PC-9 (cell line): ENCODE measurements around the gene CYB5B. TPM values are rescaled to one million over a fixed set of nuclear protein-coding genes. Genes with fewer than 3 reads are reported as not detected.

Source experiments
- BruUV-seq: library from RNA; stranded (reverse); fragments of 400-500 nt; replicated peaks from 2 replicates; lab custom pipeline; 2021; lab: Mats Ljungman, UMichigan
- CTCF ChIA-PET: fragments of 300-600 bp; sonication (Branson Sonifier 250); formaldehyde crosslinking; loops from one replicate; lab custom pipeline; 2022; ENCODE audit warnings: antibody characterized with exemption; lab: Charles Lee
- POLR2A ChIA-PET: fragments of 300-600 bp; sonication (Branson Sonifier 250); formaldehyde crosslinking; loops from one replicate; lab custom pipeline; 2022; ENCODE audit warnings: antibody characterized with exemption; ENCODE audit not compliant: unreplicated experiment; lab: Charles Lee
- DNase-seq, 2 experiments: peaks; one replicate each; pipeline versions ENCODE4 v3.0.0 to v3.0.0-alpha.2; 2015 to 2022; ENCODE audit warnings: mixed read lengths in 1 of 2
- H2AFZ ChIP-seq: fragments of 200-600 bp; sonication (generic); 2 replicates; pipeline ENCODE4 v1.8.1; 2017; ENCODE audit warnings: antibody characterized with exemption
- H3F3A ChIP-seq: fragments of 200-600 bp; sonication (generic); 2 replicates; pipeline ENCODE4 v1.8.1; 2017; ENCODE audit warnings: antibody characterized with exemption, mild to moderate bottlenecking, low read depth; ENCODE audit not compliant: insufficient read depth
- H3K27ac ChIP-seq: fragments of 200-600 bp; sonication (generic); 2 replicates; pipeline ENCODE4 v1.6.1; 2016; ENCODE audit warnings: mixed run types
- H3K27me3 ChIP-seq: fragments of 200-600 bp; sonication (generic); 2 replicates; pipeline ENCODE4 v1.6.1; 2016; ENCODE audit warnings: low read depth, mixed run types; ENCODE audit not compliant: insufficient read depth
- H3K36me3 ChIP-seq: fragments of 200-600 bp; sonication (generic); 2 replicates; pipeline ENCODE4 v1.6.1; 2016; ENCODE audit warnings: low read depth, mixed run types
- H3K4me1 ChIP-seq: fragments of 200-600 bp; sonication (generic); replicated peaks from 2 replicates; pipeline ENCODE4 v1.6.1; 2016; ENCODE audit warnings: mixed run types; ENCODE audit not compliant: insufficient read depth
- H3K4me2 ChIP-seq: fragments of 200-600 bp; sonication (generic); 2 replicates; pipeline ENCODE4 v1.6.1; 2017; ENCODE audit warnings: mixed run types
- H3K4me3 ChIP-seq: fragments of 200-600 bp; sonication (generic); 2 replicates; pipeline ENCODE4 v1.6.1; 2016; ENCODE audit warnings: mixed run types
- H3K79me2 ChIP-seq: fragments of 200-600 bp; sonication (generic); 2 replicates; pipeline ENCODE4 v1.6.1; 2017; ENCODE audit warnings: low read depth, mixed run types
- H3K9me2 ChIP-seq: fragments of 200-600 bp; sonication (generic); 2 replicates; pipeline ENCODE4 v1.8.1; 2017; ENCODE audit warnings: mild to moderate bottlenecking; ENCODE audit not compliant: insufficient read depth
- H3K9me3 ChIP-seq: fragments of 200-600 bp; sonication (generic); 2 replicates; pipeline ENCODE4 v1.8.1; 2016; ENCODE audit warnings: low read depth; ENCODE audit not compliant: insufficient read depth
- H4K20me1 ChIP-seq: fragments of 200-600 bp; sonication (generic); 2 replicates; pipeline ENCODE4 v1.8.1; 2017; ENCODE audit not compliant: insufficient read depth
- EZH2 ChIP-seq: fragments of 200-600 bp; sonication (generic); IDR thresholded peaks from 2 replicates; pipeline ENCODE4 v1.8.0; 2017; ENCODE audit warnings: antibody characterized with exemption, low read depth
- intact Hi-C: fragments of 100-400 bp; cut with micrococcal nuclease; formaldehyde crosslinking; loops from one replicate; pipeline ENCODE4 v1.10.0; 2022; ENCODE audit not compliant: unreplicated experiment
- total RNA-seq: library from RNA; stranded (reverse); gene quantifications from 2 replicates; pipeline ENCODE4 v1.2.3, GENCODE V29; 2021
- TF ChIP-seq, protein P1 (sequence below): fragments of 200-600 bp; sonication (generic); conservative IDR thresholded peaks from 2 replicates; pipeline ENCODE4 v1.6.1; 2017; ENCODE audit warnings: mixed run types, antibody characterized with exemption, mild to moderate bottlenecking, moderate library complexity

CYB5B gene
- total RNA-seq, 1 experiment from 2014 or later = 29.3 TPM

DNA sequence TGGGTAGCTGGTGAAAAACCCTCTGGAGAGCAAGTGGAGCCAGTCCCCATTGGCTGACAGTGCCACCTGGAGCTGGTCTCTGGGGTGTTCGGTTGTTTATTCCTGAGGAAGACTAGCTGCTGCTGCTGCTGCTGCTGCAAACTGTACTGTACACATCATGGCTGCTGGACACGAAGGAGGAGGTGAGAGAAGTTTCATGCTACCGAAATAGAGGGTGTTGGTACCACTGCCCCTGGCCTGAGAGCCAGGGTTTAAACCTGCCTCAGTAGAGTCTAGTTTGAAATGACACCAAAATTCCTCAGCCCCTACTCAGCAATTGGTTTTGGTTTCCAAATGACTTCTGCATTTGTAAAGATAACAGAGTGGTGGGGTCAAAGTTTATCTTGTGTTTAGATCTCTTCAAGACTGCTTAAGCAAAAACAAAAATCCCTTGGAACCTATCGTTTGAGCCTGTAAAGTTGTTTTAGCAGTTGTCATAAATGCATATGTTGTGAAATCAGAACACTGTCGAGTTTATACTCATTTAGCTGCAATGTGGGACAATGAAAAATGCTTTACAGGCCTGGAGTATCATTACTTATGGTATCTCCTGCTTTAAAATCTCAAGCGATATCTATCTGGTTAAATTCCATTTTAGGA lies 40.8 kb downstream of the CYB5B start:
- Histone ChIP-seq H2AFZ (no peak overlapping the region), H3K9me2 (no peaks in the 10 kb centered on the region), H3K27me3 (no peaks in the 10 kb centered on the region), H3K4me3 (no peak overlapping the region), H3K4me2 (no peak overlapping the region), H3K27ac (no peak overlapping the region), H3K4me1 (no peaks in the 10 kb centered on the region), H3K9me3 (no peaks in the 10 kb centered on the region), H4K20me1 (no peaks in the 10 kb centered on the region), H3K79me2 (0 out of 2 replicates have a peak, but pooled peaks cover 4% of the 10 kb centered on the region), H3F3A (0 out of 2 replicates have a peak, but pooled peaks cover 4% of the 10 kb centered on the region), H3K36me3 (peaks cover 7% of the 10 kb centered on the region)
- no peak for TF ChIP-seq EZH2
- TF ChIP-seq, protein P1, sequence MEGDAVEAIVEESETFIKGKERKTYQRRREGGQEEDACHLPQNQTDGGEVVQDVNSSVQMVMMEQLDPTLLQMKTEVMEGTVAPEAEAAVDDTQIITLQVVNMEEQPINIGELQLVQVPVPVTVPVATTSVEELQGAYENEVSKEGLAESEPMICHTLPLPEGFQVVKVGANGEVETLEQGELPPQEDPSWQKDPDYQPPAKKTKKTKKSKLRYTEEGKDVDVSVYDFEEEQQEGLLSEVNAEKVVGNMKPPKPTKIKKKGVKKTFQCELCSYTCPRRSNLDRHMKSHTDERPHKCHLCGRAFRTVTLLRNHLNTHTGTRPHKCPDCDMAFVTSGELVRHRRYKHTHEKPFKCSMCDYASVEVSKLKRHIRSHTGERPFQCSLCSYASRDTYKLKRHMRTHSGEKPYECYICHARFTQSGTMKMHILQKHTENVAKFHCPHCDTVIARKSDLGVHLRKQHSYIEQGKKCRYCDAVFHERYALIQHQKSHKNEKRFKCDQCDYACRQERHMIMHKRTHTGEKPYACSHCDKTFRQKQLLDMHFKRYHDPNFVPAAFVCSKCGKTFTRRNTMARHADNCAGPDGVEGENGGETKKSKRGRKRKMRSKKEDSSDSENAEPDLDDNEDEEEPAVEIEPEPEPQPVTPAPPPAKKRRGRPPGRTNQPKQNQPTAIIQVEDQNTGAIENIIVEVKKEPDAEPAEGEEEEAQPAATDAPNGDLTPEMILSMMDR = no peak
- no TSS peak for BruUV-seq
- CTCF ChIA-PET = no interaction called here
- POLR2A ChIA-PET = no interaction called here
- no peak for DNase-seq
- intact Hi-C loops = no loop called here

DNA sequence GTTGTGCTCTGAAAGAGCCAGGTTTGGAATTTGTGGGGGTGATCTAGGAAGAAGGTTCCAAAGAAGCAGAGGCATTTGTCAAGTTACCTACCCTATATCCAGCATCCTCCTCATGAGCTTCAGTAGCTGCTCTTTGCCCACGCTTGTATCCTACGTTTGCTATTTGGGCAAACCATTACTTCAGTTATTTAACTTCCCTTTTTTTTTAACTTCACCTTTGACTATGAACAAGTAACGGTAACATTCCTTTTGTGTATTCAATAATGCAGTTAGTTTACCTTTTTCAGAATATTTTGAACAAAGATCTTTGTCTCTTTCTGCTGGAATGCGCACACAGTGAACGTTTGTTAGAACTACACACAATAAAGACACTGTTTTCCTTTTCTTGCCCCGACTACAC lies 41.5 kb downstream of the CYB5B start:
- Histone ChIP-seq H3K79me2 (no peaks in the 10 kb centered on the region), H3K4me1 (no peaks in the 10 kb centered on the region), H3K27ac (no peak overlapping the region), H3K9me3 (no peaks in the 10 kb centered on the region), H3K27me3 (no peaks in the 10 kb centered on the region), H3K4me3 (no peak overlapping the region), H3K9me2 (no peaks in the 10 kb centered on the region), H3K4me2 (no peak overlapping the region), H2AFZ (no peak overlapping the region), H3F3A (no peaks in the 10 kb centered on the region), H4K20me1 (no peaks in the 10 kb centered on the region), H3K36me3 (peaks cover under 1% of the 10 kb centered on the region; the same call in 1 of the 2 replicates)
- ChIA-PET POLR2A (no interaction called here), CTCF (no interaction called here)
- intact Hi-C loops = no loop called here
- no TSS peak for BruUV-seq
- DNase-seq = no peak
- TF ChIP-seq, protein P1 = no peak
- no peak for TF ChIP-seq EZH2

DNA sequence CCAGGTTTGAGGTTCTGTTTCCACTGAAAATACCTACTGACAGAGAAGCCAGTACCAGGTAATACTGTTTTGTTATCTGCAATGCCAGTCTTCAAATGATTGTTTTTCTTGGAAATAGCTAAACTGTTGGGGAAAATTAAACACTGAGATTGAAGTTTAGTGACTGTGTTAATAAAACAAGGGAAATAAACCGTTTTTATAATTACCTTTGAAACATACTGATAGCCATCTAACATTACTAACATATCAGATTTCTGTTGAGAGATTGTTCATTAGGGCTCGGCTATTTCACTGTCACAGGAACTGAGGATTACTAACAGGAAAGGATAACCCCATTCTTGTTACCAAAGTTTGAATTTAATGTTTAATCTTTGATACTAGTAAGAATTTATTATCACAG lies 42.1 kb downstream of the CYB5B start:
- Histone ChIP-seq H3F3A (peaks cover 2% of the 10 kb centered on the region; the same call in 1 of the 2 replicates), H3K27ac (no peak overlapping the region), H3K9me3 (no peaks in the 10 kb centered on the region), H3K9me2 (no peaks in the 10 kb centered on the region), H3K4me3 (no peak overlapping the region), H3K4me1 (no peaks in the 10 kb centered on the region), H3K79me2 (no peaks in the 10 kb centered on the region), H4K20me1 (no peaks in the 10 kb centered on the region), H3K4me2 (no peak overlapping the region), H3K27me3 (no peaks in the 10 kb centered on the region), H3K36me3 (no peaks in the 10 kb centered on the region), H2AFZ (no peak overlapping the region)
- ChIA-PET CTCF (no interaction called here), POLR2A (no interaction called here)
- DNase-seq = no peak
- TF ChIP-seq EZH2 = no peak
- TF ChIP-seq, protein P1 = no peak
- intact Hi-C loops = no loop called here
- no TSS peak for BruUV-seq
